CD4-positive, alpha-beta T cell treated with Interleukin-15 for 1 hour (primary cell): Measurements from ENCODE around the gene SEMA3E.
"Not testable (repeated sequence)": the region's sequence is repeated elsewhere in the genome, so short reads cannot be mapped to it uniquely, and the experiment has no call there.

ENCODE experiments used
- DNase-seq: peaks from one replicate; pipeline ENCODE4 v3.0.0-alpha.2; 2020

The SEMA3E gene

DNA sequence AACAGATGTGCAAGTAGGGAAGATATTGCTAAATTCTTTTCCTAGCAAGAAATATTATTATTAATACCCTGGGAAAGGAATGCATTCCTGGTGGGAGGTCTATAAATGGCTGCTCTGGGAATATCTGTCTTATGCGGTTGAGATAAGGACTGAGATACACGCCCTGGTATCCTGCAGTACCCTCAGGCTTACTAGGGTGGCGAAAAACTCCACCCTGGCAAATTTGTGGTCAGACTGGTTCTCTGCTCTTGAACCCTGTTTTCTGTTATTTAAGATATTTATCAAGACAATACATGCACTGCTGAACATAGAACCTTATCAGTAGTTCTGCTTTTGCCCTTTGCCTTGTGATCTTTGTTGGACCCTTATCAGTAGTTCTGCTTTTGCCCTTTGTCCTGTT is 96.4 kb downstream of the SEMA3E start:
- not testable (repeated sequence) for DNase-seq

DNA sequence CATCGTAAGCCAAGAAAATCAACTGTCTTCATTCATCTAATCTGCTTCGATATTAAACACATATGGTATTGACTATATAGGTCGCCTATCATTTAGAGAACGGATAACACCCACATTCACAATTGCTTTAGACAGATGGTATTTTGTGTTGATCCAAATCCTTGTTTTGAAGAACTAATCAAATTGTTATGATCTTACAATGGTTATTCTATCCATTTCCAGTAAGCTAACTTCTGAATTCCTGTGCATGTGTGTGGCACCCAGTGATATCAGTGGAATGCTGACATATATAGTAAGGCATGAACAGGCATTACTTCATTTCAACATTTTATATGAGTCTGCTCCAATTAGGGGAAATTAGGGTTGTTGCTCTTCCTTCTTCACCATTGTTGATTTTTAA is 98.8 kb downstream of the SEMA3E start:
- DNase-seq: no peak

DNA sequence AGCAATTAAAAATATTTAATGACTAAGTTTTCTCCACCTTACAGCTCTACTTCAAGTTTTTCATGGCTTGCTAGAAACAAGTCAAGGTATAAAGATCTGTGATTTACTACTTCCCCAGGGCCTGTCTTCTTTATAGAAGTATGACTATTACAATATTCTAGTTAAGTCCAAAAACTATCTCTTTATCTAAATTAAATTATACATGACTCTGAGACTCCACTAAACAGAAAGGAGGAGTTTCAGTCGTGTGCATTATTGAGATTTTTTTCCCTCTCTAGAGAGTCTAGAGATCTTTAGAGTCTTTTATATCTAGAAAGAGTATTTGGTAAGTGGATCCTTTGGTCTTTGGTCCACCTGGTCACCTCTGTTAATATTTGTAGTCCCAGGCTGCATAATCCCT is 100.7 kb downstream of the SEMA3E start:
- no peak for DNase-seq

GRCh38 chr7:83547526-83547925 is 101.4 kb downstream of the SEMA3E start:
- no peak for DNase-seq

DNA sequence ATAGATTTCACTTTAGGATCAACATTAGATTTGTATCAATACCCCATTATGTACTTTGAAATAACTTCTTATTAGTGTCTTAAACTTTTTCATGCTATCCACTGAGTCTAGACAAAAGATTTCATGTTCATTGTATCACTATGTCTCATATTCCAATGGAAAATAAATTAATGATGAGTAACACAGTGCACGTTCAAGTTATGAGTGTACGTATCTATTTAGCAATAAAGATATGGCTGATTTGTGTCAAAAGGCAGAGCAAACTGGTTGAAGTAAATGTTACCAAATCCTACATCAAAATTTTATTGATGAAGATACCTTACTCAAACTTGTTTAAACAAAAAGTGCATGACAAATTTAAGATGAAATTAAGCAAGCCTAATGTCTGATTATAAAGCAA is 102.4 kb downstream of the SEMA3E start:
- no peak for DNase-seq

GRCh38 chr7:83541187-83541960 is 107.6 kb downstream of the SEMA3E start:
- no peak for DNase-seq

GRCh38 chr7:83534488-83534887 is 114.5 kb downstream of the SEMA3E start:
- no peak for DNase-seq

GRCh38 chr7:83532219-83532618 is 116.7 kb downstream of the SEMA3E start:
- no peak for DNase-seq

GRCh38 chr7:83531766-83532165 is 117.2 kb downstream of the SEMA3E start:
- DNase-seq: no peak

DNA sequence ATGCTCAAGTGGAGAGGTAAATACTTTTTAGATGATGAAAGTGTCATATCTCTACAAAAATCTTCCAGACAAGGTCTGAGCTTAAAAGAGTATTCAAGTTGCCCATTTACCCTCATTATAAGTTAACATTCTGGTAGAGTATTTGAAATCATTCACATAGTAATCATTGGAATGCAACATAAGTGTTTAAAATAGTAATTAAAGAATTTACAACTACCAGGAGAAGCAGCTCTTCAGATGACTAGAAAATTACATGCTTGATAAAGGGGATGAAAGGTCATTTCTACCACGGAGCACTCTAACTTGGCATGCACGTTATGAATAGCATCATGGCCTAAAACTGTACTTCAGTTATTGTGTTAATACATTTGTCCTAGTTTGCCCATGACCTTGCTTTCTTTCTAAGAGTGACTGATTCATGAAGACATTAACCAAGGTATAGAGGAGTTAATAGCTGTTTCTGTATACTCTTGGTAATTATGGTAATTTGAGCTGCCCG is 120.0 kb downstream of the SEMA3E start:
- DNase-seq: no peak

DNA sequence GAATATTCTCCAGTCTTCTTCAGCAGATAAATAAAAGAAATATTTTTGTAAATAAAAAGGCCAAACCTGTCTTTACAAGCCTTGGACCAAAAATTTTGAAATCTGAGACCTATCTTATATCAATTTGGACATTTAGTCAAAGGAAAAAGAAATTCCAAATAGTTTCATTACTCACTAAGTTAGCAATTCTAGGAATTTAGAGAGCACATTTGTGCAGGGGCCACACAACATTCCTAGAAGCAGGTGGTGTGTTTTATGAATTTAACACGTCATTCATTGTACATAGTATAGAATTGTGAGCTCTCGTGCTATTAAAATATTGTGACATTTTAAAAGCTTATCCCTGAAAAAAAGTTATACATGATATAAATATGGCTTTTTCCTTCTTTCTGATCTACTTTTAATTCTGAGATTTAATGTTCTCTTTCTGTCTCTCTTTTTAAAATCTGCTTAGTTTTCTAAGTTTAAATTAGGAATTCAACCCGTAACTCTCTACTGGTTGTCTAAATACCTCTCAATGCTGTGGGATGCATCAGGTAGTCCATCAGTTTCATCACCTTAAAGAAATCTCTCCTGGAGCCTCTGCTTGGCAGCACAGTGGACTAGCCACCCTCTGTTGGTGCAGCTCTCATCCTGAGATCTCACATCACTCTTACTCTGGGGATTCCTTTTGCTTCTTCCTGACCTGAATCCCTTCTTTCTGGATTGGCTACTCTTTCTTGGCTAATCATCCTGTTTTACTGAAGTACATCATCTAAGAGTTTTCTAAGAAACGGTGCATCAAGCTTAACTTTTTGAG is 124.5 kb downstream of the SEMA3E start:
- DNase-seq: no peak

DNA sequence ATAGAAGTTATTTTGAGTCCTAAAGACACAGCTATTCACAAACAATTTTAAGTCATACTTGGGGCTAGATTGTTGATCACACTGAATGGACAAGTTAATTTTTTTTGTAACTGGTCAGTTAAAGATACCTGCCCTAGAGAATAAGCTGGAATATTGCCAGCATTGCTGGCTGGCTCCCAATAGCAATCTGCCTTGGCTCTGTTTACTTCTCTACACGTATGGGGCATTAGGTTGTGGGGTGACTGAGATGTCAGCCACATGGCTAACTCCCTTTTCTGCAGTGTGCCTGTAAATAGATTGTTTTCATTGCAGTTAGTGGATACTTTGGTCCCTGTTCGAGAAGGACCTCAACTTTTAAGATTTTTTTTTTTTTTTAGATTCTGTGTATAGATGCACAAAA is 128.2 kb downstream of the SEMA3E start:
- DNase-seq: no peak

- DNase-seq: no peak
Measured at GRCh38 chr7:83519240-83519639, 129.7 kb downstream of the SEMA3E start.

DNA sequence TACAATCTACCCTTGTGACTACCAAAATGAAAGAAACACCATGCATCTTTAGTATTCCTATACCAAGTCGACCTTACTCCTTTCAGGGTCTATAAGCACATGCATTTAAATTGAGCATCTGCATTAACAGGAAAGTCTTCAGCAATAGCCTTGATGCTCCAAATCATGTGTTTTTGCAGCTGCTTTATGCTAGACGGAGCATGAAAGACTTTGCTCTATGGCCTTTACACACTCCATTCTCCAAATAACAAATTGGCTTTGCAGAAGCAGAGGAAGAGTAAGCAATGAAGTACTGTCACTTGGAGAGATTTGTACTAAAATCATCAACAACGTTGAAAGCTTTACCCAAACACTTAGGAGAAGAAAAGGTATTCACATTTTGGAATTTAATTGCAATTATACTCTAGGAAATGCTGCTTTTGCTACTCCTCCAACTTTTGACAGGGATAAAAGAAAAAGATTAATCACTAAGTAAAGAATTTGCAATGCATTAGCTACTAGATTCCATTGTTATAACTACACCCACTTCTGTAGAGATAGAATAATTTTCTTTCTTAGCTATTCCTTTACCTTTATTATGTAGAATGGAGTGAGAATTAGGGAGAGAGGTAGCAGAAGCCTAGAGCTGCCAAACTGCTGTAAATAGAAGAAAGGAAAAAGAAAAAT is 131.8 kb downstream of the SEMA3E start:
- no peak for DNase-seq

- DNase-seq: no peak
Measured at GRCh38 chr7:83514977-83515376, 134.0 kb downstream of the SEMA3E start.

- no peak for DNase-seq
Measured at GRCh38 chr7:83509255-83510021, 139.5 kb downstream of the SEMA3E start.

DNA sequence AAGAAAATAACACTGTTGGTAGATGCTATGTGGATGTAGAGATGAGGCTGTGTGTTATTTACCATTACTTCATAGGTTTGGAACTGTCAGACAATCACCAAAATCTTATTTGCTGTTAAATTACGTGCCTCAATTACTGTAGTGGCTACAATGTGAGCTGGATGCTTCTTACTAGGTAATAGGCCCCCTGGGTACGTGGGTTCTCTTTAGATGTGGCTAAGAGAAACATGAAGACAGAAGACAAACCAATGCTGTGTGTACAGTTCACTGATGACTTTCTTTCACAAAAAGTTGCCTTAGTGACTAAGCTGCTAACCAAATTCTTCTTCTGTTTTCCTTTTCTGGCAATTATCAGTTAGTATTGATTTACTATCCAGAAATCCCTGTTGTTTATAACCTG is 144.6 kb downstream of the SEMA3E start:
- DNase-seq: no peak

- DNase-seq: no peak
Measured at GRCh38 chr7:83502636-83503035, 146.3 kb downstream of the SEMA3E start.

GRCh38 chr7:83494683-83495082 is 154.3 kb downstream of the SEMA3E start:
- DNase-seq: no peak

- no peak for DNase-seq
Measured at GRCh38 chr7:83492802-83493201, 156.1 kb downstream of the SEMA3E start.

DNA sequence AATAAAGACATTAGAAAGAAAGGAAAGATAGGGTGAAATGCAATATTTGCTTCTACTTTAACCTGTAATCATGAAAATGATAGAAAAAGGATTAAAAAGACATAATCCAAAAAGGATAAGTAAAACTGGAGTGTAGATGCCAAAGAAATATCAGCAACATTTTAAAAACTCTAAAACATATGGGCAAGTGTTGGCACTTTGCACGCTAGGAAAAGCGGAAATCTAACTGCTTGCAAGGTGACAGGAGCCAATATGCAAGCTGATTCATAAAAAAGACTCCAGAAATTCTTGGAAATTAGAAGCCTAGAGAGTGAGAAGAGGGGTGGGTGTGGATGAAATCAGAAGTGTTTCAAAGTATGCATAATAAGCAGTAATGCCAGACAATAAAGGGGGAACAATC is 161.1 kb downstream of the SEMA3E start:
- no peak for DNase-seq

DNA sequence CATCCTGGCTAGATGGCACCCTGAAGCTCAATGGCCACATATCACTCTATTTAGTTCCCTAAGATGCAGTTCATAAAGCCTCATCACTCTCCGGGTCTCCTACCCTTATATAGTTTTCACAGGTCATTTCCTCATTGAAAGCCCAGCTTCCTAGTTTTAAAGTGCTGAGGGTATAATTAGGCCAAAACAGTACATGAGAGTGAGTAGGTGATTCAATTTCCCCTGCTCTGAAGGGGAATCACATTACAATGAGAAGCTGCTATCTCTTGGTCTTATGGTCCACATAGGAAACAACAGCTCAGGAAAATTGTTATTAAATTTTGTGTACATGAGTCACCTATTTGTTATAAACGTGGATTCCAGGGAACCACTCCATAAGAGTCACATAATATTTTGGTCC is 162.0 kb downstream of the SEMA3E start:
- no peak for DNase-seq

DNA sequence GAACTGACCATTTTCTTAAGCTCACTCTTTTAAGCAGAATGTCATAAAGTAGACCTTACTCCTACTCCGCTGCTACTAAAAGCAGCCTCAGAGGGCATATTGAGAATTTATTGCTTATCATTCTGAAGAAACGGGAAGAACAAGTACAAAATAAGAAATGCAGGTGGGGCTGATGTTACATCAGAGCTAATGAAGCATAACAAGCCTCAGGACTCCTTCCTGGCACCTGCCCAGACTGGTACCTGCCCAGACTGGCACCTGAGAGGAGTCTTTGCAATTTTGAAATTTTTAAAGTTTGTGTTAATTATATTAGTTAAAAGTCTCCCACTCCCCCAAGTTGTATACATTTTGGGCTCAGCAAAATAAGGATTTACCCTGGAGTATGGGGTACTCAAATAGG is 162.4 kb downstream of the SEMA3E start:
- no peak for DNase-seq
